Breast epithelium (tissue), 4 donors: ENCODE data around the gene TMCO4. TPM values are rescaled to one million over a fixed set of nuclear protein-coding genes. Genes with fewer than 3 reads are reported as not detected.

ENCODE experiments used
- DNase-seq, 2 donors: peaks; one replicate each; pipeline ENCODE4 v3.0.0-alpha.2; 2019; ENCODE audit warnings: low spot score in 2 of 2
- H3K27ac ChIP-seq, 2 donors: fragments of 200-600 bp; sonication (generic) in 1 of 2; one replicate each; pipeline ENCODE4 v1.5.1; 2016 to 2019; ENCODE audit warnings: mild to moderate bottlenecking in 1 of 2
- H3K27me3 ChIP-seq, 2 donors: fragments of 200-600 bp; sonication (generic) in 1 of 2; one replicate each; pipeline versions ENCODE4 v1.5.1 to v1.6.0; 2017 to 2019; ENCODE audit warnings: control low read depth in 1 of 2, mild to moderate bottlenecking in 1 of 2
- H3K36me3 ChIP-seq: fragments of 200-600 bp; one replicate; pipeline ENCODE4 v1.5.1; 2019
- H3K4me1 ChIP-seq, 2 donors: fragments of 200-600 bp; sonication (generic); one replicate each; pipeline ENCODE4 v1.5.1; 2016 to 2019; ENCODE audit warnings: control low read depth in 1 of 2
- H3K4me3 ChIP-seq, 3 donors: fragments of 200-600 bp; sonication (generic); 1 replicate in 2 of 3; 2 replicates in 1 of 3; pipeline ENCODE4 v1.5.1; 2016 to 2019; ENCODE audit warnings: mild to moderate bottlenecking in 3 of 3, moderate library complexity in 2 of 3
- H3K9me3 ChIP-seq, 2 donors: fragments of 200-600 bp; sonication (generic) in 1 of 2; one replicate each; pipeline ENCODE4 v1.5.1; 2016 to 2019; ENCODE audit warnings: control low read depth in 1 of 2
- CTCF ChIP-seq, 3 donors: fragments of 450-650 bp; IDR thresholded peaks; one replicate each; pipeline ENCODE4 v1.5.1; 2016 to 2017; ENCODE audit warnings: antibody characterized with exemption in 3 of 3, mild to moderate bottlenecking in 3 of 3, moderate library complexity in 3 of 3
- POLR2A ChIP-seq: fragments of 450-650 bp; IDR thresholded peaks from one replicate; pipeline ENCODE4 v1.6.1; 2016; ENCODE audit warnings: antibody characterized with exemption, mild to moderate bottlenecking, moderate library complexity
- POLR2AphosphoS5 ChIP-seq, 3 donors: sonication (generic); formaldehyde crosslinking; IDR thresholded peaks; one replicate each; pipeline ENCODE4 v1.6.1; 2017; ENCODE audit warnings: antibody characterized with exemption in 3 of 3
- intact Hi-C: fragments of 100-400 bp; cut with DNase I; formaldehyde crosslinking; loops from one replicate; pipeline ENCODE4 v1.15.1; 2023; ENCODE audit warnings: low total_unique reads
- total RNA-seq, 3 donors: library from RNA; depleted of rRNA; stranded (reverse); fragments of >200 nt; gene quantifications; one replicate each; pipeline ENCODE4 v1.1.0, GENCODE V29; 2016

Gene TMCO4
- total RNA-seq, 3 donors from 2014 or later, result 26.7 to 44.2 (median 34.1) TPM

- Histone ChIP-seq H3K36me3 (no peaks in the 10 kb centered on the region), H3K9me3 (no peaks in the 10 kb centered on the region), H3K4me3 (no peak overlapping the region), H3K27me3 (no peaks in the 10 kb centered on the region), H3K27ac (no peak overlapping the region), H3K4me1 (no peaks in the 10 kb centered on the region)
- DNase-seq, result no peak
- TF ChIP-seq POLR2AphosphoS5 (IDR thresholded peaks at IDR 0.05) (no peak), CTCF (IDR thresholded peaks at IDR 0.05) (no peak), POLR2A (no peak)
- intact Hi-C loops, result no loop called here
These were observed 123.9 kb downstream of the TMCO4 start for GRCh38 chr1:19675797-19676196.

DNA sequence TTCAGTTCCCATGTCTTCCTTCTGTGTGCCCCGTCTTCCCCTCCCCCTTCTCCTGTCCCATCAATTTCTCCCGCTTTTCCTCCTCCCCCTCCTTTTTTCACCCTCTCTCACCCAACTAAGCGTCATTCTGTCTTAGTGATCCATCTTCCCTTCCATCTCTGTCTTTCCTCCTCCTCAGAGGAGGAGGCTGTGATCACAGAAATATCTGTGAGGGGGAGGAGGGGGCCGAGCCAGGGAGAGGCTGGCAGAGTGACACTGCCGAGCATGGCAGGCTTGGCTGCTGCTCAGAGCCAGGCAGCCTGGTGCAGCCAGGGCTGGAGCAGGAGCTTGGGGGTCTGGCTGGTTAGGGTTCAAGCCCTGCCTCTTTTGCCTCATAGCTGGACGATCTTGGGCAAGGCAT, 127.5 kb downstream of the TMCO4 start:
- no peak for DNase-seq
- Histone ChIP-seq H3K36me3 (no peaks in the 10 kb centered on the region), H3K4me3 (no peak overlapping the region), H3K4me1 (no peaks in the 10 kb centered on the region), H3K9me3 (no peaks in the 10 kb centered on the region), H3K27ac (no peak overlapping the region), H3K27me3 (no peaks in the 10 kb centered on the region)
- intact Hi-C loops, result no loop called here
- TF ChIP-seq POLR2AphosphoS5 (IDR thresholded peaks at IDR 0.05) (no peak), POLR2A (no peak), CTCF (IDR thresholded peaks at IDR 0.05) (no peak)

DNA sequence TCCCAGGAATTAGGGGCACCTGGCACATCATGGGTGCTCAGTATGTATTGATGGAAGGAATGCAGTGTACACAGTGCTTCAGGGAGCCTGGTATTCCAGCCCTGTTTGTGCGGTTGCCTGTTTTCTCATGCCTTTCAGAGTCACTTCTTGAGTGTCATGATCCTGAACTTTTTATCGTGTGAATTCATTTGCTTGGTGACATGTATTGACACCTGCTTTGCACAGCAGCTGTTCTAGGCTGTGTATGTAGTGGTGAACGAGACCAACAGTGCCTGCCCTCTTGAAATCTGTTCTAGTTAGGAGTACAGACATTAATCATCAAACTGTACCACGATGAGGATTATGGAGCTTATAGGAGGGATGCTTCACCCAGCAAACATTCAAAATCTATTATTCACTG, 128.9 kb downstream of the TMCO4 start:
- Histone ChIP-seq H3K27me3 (peaks cover 0 to 8% of the 10 kb centered on the region in 2 donors), H3K4me1 (no peaks in the 10 kb centered on the region), H3K36me3 (no peaks in the 10 kb centered on the region), H3K9me3 (no peaks in the 10 kb centered on the region), H3K4me3 (no peak overlapping the region), H3K27ac (no peak overlapping the region)
- intact Hi-C loops, result no loop called here
- DNase-seq, result no peak
- TF ChIP-seq POLR2A, result no peak
- no peak for TF ChIP-seq CTCF (IDR thresholded peaks at IDR 0.05)
- no peak for TF ChIP-seq POLR2AphosphoS5 (IDR thresholded peaks at IDR 0.05)

- no peak overlapping the region for H3K4me3 ChIP-seq
- DNase-seq, result no peak
- H3K27ac ChIP-seq, result no peak overlapping the region
- peaks cover 12 to 26% of the 10 kb centered on the region in 2 donors for H3K27me3 ChIP-seq
- H3K9me3 ChIP-seq, result no peaks in the 10 kb centered on the region
- no peaks in the 10 kb centered on the region for H3K36me3 ChIP-seq
- intact Hi-C loops, result no loop called here
- no peak for TF ChIP-seq POLR2AphosphoS5 (IDR thresholded peaks at IDR 0.05)
- no peak for TF ChIP-seq POLR2A
- peaks cover 0 to 5% of the 10 kb centered on the region in 2 donors for H3K4me1 ChIP-seq
These were observed 130.8 kb downstream of the TMCO4 start for GRCh38 chr1:19668888-19669287.

- Histone ChIP-seq H3K4me3 (peak overlapping the region in 1 of 3 donors; percentile 70), H3K36me3 (no peaks in the 10 kb centered on the region), H3K4me1 (peaks cover 0 to 5% of the 10 kb centered on the region in 2 donors), H3K9me3 (no peaks in the 10 kb centered on the region), H3K27me3 (peaks cover 12 to 28% of the 10 kb centered on the region in 2 donors), H3K27ac (no peak overlapping the region)
- TF ChIP-seq POLR2A, result no peak
- TF ChIP-seq CTCF (IDR thresholded peaks at IDR 0.05), result no peak
- no peak for TF ChIP-seq POLR2AphosphoS5 (IDR thresholded peaks at IDR 0.05)
- intact Hi-C loops, result no loop called here
- DNase-seq, result no peak
These were observed 133.9 kb downstream of the TMCO4 start for GRCh38 chr1:19665496-19666465.
